Stimulated activated CD8-positive, alpha-beta memory T cell treated with anti-CD3 and anti-CD28 coated beads, Interleukin-4, amount 100 ng/mL, for 1 hour (primary cell): ENCODE data around the gene FOXC2.

Experiments
- DNase-seq, 2 donors: peaks; one replicate each; pipeline ENCODE4 v3.0.0-alpha.2; 2020; ENCODE audit warnings: low read depth in 2 of 2, low spot score in 1 of 2

Gene FOXC2

GRCh38 chr16:86556576-86556975 is 10.1 kb upstream of the FOXC2 start:
- no peak for DNase-seq

GRCh38 chr16:86557587-86557986 is 9.0 kb upstream of the FOXC2 start:
- DNase-seq = no peak

GRCh38 chr16:86558355-86559193 is 8.1 kb upstream of the FOXC2 start:
- DNase-seq = no peak

GRCh38 chr16:86559802-86560305 is 6.8 kb upstream of the FOXC2 start:
- no peak for DNase-seq

- DNase-seq = no peak
Observed at GRCh38 chr16:86562356-86562755, 4.3 kb upstream of the FOXC2 start.

GRCh38 chr16:86563469-86564345 is 2.9 kb upstream of the FOXC2 start:
- DNase-seq = peak; percentile 71 to 76

- DNase-seq = no peak
Observed at GRCh38 chr16:86565181-86565631, 1.4 kb upstream of the FOXC2 start.

- DNase-seq = no peak
Observed at GRCh38 chr16:86565644-86566511, 751 bp upstream of the FOXC2 start.

- DNase-seq = no peak
Observed at GRCh38 chr16:86566966-86567700, 504 bp downstream of the FOXC2 start.

- DNase-seq = no peak
Observed at GRCh38 chr16:86567701-86568581, 1.3 kb downstream of the FOXC2 start.

GRCh38 chr16:86568677-86569623 is 2.3 kb downstream of the FOXC2 start:
- DNase-seq = no peak

GRCh38 chr16:86569701-86570447 is 3.2 kb downstream of the FOXC2 start:
- no peak for DNase-seq

- DNase-seq = no peak
Observed at GRCh38 chr16:86570558-86571529, 4.2 kb downstream of the FOXC2 start.

- DNase-seq = no peak
Observed at GRCh38 chr16:86571530-86571915, 4.9 kb downstream of the FOXC2 start.

- no peak for DNase-seq
Observed at GRCh38 chr16:86572041-86572521, 5.5 kb downstream of the FOXC2 start.

GRCh38 chr16:86572606-86573005 is 6.0 kb downstream of the FOXC2 start:
- DNase-seq = no peak
